Activated B cell treated with CpG ODN at 0.5 μM for 24 hours (primary cell): ENCODE results near the gene DOK7. TPM values are rescaled to one million over a fixed set of nuclear protein-coding genes. Genes with fewer than 3 reads are reported as not detected.

ENCODE experiments used
- ATAC-seq: fragments of 200-7000 bp; cut with Tn5 transposase; one replicate; pipeline ENCODE4 v1.10.0; 2021; ENCODE audit warnings: low read depth, mild to moderate bottlenecking, moderate library complexity
- CTCF ChIA-PET: fragments of 350-600 bp; sonication (Branson Sonifier 250); formaldehyde crosslinking; loops from one replicate; lab custom pipeline; 2021; ENCODE audit warnings: antibody characterized with exemption; lab: Charles Lee
- POLR2A ChIA-PET: fragments of 350-600 bp; sonication (Branson Sonifier 250); formaldehyde crosslinking; loops from one replicate; lab custom pipeline; 2021; ENCODE audit warnings: antibody characterized with exemption; lab: Charles Lee
- DNase-seq: peaks from one replicate; pipeline ENCODE4 v3.0.0; 2022
- H3K27ac Mint-ChIP-seq: one replicate; pipeline ENCODE4 v1.8.0; 2020; ENCODE audit warnings: mixed read lengths
- H3K27me3 Mint-ChIP-seq: one replicate; pipeline ENCODE4 v1.8.0; 2021; ENCODE audit warnings: mixed read lengths
- H3K36me3 Mint-ChIP-seq: one replicate; pipeline ENCODE4 v1.8.0; 2021; ENCODE audit warnings: low read depth, mixed read lengths
- H3K4me1 Mint-ChIP-seq: one replicate; pipeline ENCODE4 v1.8.0; 2021; ENCODE audit warnings: mixed read lengths
- H3K4me3 Mint-ChIP-seq: one replicate; pipeline ENCODE4 v1.8.0; 2020; ENCODE audit warnings: mild to moderate bottlenecking, mixed read lengths
- H3K9me3 Mint-ChIP-seq: one replicate; pipeline ENCODE4 v1.8.0; 2020; ENCODE audit warnings: mixed read lengths
- CTCF ChIP-seq: fragments of 200-600 bp; IDR thresholded peaks from one replicate; pipeline ENCODE4 v1.8.0; 2022; ENCODE audit warnings: antibody characterized with exemption, mild to moderate bottlenecking
- intact Hi-C: fragments of 100-400 bp; cut with micrococcal nuclease; formaldehyde crosslinking; loops from one replicate; pipeline ENCODE4 v1.15.1; 2024
- total RNA-seq: library from RNA; stranded (reverse); gene quantifications from 2 replicates; pipeline ENCODE4 v1.2.3, GENCODE V29; 2022

Gene DOK7
- total RNA-seq, 1 donor from 2014 or later, result 2.7 TPM

- ATAC-seq (peak; percentile 47), DNase-seq (peak; percentile 81)
- Mint-ChIP-seq H3K9me3 (no peaks in the 10 kb centered on the region), H3K4me1 (peaks cover 39% of the 10 kb centered on the region), H3K27ac (no peak overlapping the region), H3K27me3 (peaks cover 2% of the 10 kb centered on the region), H3K36me3 (no peaks in the 10 kb centered on the region), H3K4me3 (no peak overlapping the region)
- TF ChIP-seq CTCF, result peak; percentile 80
- intact Hi-C loops, result loop anchor here (1.0 to 10.0 kb wide), 6 partner anchors 38 to 1896 kb away; no protein-coding TSS in a partner anchor
- CTCF ChIA-PET, result interaction anchor here (0.7 to 2.9 kb wide), 11 partner anchors 18 to 289 kb away, joined by 3 to 26 read pairs (median 5); partner anchors contain the start of gene DOK7
- POLR2A ChIA-PET, result no interaction called here
Measured at GRCh38 chr4:3480528-3481112, 17.5 kb downstream of the DOK7 start.

GRCh38 chr4:3481113-3481531, 18.0 kb downstream of the DOK7 start:
- H3K4me1 Mint-ChIP-seq, result peaks cover 44% of the 10 kb centered on the region
- ChIA-PET POLR2A (no interaction called here), CTCF (interaction anchor here (0.7 to 2.9 kb wide), 10 partner anchors 19 to 290 kb away, joined by 3 to 26 read pairs (median 4); partner anchors contain the start of gene DOK7)
- peaks cover 2% of the 10 kb centered on the region for H3K27me3 Mint-ChIP-seq
- intact Hi-C loops, result loop anchor here (2.0 to 10.0 kb wide), 4 partner anchors 38 to 1896 kb away; no protein-coding TSS in a partner anchor
- no peaks in the 10 kb centered on the region for H3K36me3 Mint-ChIP-seq
- no peak for TF ChIP-seq CTCF
- H3K4me3 Mint-ChIP-seq, result no peak overlapping the region
- H3K27ac Mint-ChIP-seq, result peak overlapping the region; percentile 47
- DNase-seq, result no peak
- no peaks in the 10 kb centered on the region for H3K9me3 Mint-ChIP-seq
- no peak for ATAC-seq

- ATAC-seq, result no peak
- TF ChIP-seq CTCF, result no peak
- ChIA-PET CTCF (interaction anchor here (1.6 to 2.9 kb wide), 2 partner anchors 136 to 140 kb away, joined by 3 to 26 read pairs; no protein-coding TSS in a partner anchor), POLR2A (no interaction called here)
- Mint-ChIP-seq H3K4me3 (no peak overlapping the region), H3K27me3 (no peaks in the 10 kb centered on the region), H3K27ac (no peak overlapping the region), H3K36me3 (no peaks in the 10 kb centered on the region), H3K9me3 (no peaks in the 10 kb centered on the region), H3K4me1 (peaks cover 51% of the 10 kb centered on the region)
- no peak for DNase-seq
- intact Hi-C loops, result loop anchor here (2.0 to 10.0 kb wide), 4 partner anchors 39 to 1897 kb away; no protein-coding TSS in a partner anchor
Measured at GRCh38 chr4:3481783-3482393, 18.8 kb downstream of the DOK7 start.

DNA sequence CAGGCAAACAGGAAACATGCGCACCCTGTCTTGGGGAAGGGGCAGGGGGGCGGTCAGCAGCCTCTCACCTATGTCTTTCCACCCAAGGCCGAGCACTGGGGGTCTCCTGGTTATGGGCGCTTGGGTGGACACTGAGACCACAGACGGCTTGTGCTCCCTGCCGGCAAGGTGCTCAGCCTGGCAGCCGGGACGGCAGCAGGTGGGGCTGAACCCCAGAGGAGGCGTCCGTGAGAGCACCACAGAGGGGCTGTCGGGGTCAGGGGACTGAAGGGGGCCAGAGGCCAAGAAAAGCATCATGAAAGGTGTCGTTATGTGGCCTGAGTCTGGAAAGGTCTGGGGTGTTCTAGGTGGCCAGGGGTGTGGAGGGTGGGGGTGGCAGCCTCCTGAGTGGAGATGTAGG, 19.6 kb downstream of the DOK7 start:
- no peak for TF ChIP-seq CTCF
- no peaks in the 10 kb centered on the region for H3K36me3 Mint-ChIP-seq
- no peaks in the 10 kb centered on the region for H3K9me3 Mint-ChIP-seq
- POLR2A ChIA-PET, result no interaction called here
- H3K4me1 Mint-ChIP-seq, result peaks cover 58% of the 10 kb centered on the region
- H3K4me3 Mint-ChIP-seq, result no peak overlapping the region
- ATAC-seq, result no peak
- intact Hi-C loops, result loop anchor here (5.0 to 10.0 kb wide), 3 partner anchors 95 to 1898 kb away; no protein-coding TSS in a partner anchor
- no peaks in the 10 kb centered on the region for H3K27me3 Mint-ChIP-seq
- CTCF ChIA-PET, result no interaction called here
- no peak overlapping the region for H3K27ac Mint-ChIP-seq
- DNase-seq, result no peak

- DNase-seq (no peak), ATAC-seq (no peak)
- POLR2A ChIA-PET, result no interaction called here
- no peaks in the 10 kb centered on the region for H3K36me3 Mint-ChIP-seq
- peaks cover 64% of the 10 kb centered on the region for H3K4me1 Mint-ChIP-seq
- no peak for TF ChIP-seq CTCF
- CTCF ChIA-PET, result no interaction called here
- no peaks in the 10 kb centered on the region for H3K27me3 Mint-ChIP-seq
- H3K9me3 Mint-ChIP-seq, result no peaks in the 10 kb centered on the region
- intact Hi-C loops, result loop anchor here (5.0 to 10.0 kb wide), 3 partner anchors 96 to 1899 kb away; no protein-coding TSS in a partner anchor
- no peak overlapping the region for H3K4me3 Mint-ChIP-seq
- H3K27ac Mint-ChIP-seq, result no peak overlapping the region
Measured at GRCh38 chr4:3483471-3483921, 20.4 kb downstream of the DOK7 start.
